Endothelial cell (in vitro differentiated cells): ENCODE measurements around the gene ERGIC1. TPM values are rescaled to one million over a fixed set of nuclear protein-coding genes. Genes with fewer than 3 reads are reported as not detected.
"Not testable (repeated sequence)": the region's sequence is repeated elsewhere in the genome, so short reads cannot be mapped to it uniquely, and the experiment has no call there.

Experiments
- DNase-seq: peaks from one replicate; pipeline ENCODE4 v3.0.0; 2021; ENCODE audit warnings: low spot score
- H3K27ac Mint-ChIP-seq: one replicate; pipeline ENCODE4 v1.8.0; 2021; ENCODE audit warnings: mixed read lengths, inconsistent platforms; ENCODE audit not compliant: unreplicated experiment
- H3K27me3 Mint-ChIP-seq: one replicate; pipeline ENCODE4 v1.8.0; 2021; ENCODE audit warnings: mild to moderate bottlenecking, moderate library complexity, mixed read lengths, inconsistent platforms; ENCODE audit not compliant: unreplicated experiment
- H3K36me3 Mint-ChIP-seq: one replicate; pipeline ENCODE4 v1.8.0; 2021; ENCODE audit warnings: mild to moderate bottlenecking, low read depth, mixed read lengths, inconsistent platforms; ENCODE audit not compliant: unreplicated experiment
- H3K4me1 Mint-ChIP-seq: one replicate; pipeline ENCODE4 v1.8.0; 2021; ENCODE audit warnings: mild to moderate bottlenecking, mixed read lengths, inconsistent platforms; ENCODE audit not compliant: unreplicated experiment
- H3K4me3 Mint-ChIP-seq: one replicate; pipeline ENCODE4 v1.8.0; 2021; ENCODE audit warnings: mild to moderate bottlenecking, mixed read lengths, inconsistent platforms; ENCODE audit not compliant: unreplicated experiment
- H3K9me3 Mint-ChIP-seq: one replicate; pipeline ENCODE4 v1.8.0; 2021; ENCODE audit warnings: mixed read lengths, inconsistent platforms; ENCODE audit not compliant: unreplicated experiment
- total RNA-seq: library from RNA; stranded (reverse); fragmentation: NEBNext Ultra II Directional; extraction: Animal tissue kit (Norgen Biotek cat#: 25700); gene quantifications from one replicate; pipeline ENCODE4 v1.2.1, GENCODE V29; 2021; ENCODE audit not compliant: unreplicated experiment
- TF ChIP-seq, protein P1 (sequence below): fragments of 200-600 bp; sonication (generic); IDR thresholded peaks from one replicate; pipeline ENCODE4 v1.5.0; 2021; ENCODE audit warnings: antibody characterized with exemption; ENCODE audit not compliant: unreplicated experiment

The ERGIC1 gene
- total RNA-seq, 1 donor from 2014 or later = 67.1 TPM

DNA sequence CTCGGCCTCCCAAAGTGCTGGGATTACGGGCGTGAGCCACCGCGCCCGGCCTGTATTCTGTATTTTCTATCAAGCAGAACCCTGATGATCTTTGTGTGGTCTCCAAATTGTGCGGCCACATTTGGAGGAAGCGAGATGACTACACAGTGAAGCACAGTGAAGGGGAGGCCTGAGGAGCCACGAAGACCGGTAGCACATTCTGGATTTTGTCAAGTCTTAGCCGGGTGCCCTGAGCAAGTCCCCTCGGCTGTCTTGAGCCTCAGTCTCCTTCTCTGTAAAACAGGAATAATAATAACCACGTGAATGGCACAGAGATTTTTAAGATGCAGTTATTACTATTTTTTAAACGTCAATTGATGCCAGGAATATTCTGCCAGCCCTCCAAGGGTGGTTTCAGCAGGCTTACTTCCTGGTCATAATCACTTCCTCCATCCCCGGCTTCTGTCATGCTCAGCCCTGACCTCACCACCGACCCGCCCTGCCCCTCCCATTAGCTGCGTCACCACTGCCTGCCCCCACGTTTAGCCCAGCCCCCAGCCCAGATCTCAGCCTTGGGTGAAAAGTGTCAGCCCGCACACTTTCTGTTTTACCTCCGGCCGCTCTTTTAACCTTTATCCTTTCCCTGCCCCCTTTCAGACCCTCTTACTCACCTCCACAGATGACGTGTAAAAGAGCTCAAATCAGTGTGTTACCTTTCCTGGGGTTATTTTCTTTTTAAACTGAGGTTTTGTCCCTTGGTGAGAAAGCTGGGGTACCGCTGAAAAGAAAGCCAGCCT is 27.0 kb upstream of the ERGIC1 start:
- peak; percentile 34 for DNase-seq
- Mint-ChIP-seq H3K4me3 (no peak overlapping the region), H3K9me3 (no peaks in the 10 kb centered on the region), H3K4me1 (peaks cover 4% of the 10 kb centered on the region), H3K36me3 (no peaks in the 10 kb centered on the region), H3K27ac (peak overlapping the region; percentile 36), H3K27me3 (peaks cover 3% of the 10 kb centered on the region)
- TF ChIP-seq, protein P1, sequence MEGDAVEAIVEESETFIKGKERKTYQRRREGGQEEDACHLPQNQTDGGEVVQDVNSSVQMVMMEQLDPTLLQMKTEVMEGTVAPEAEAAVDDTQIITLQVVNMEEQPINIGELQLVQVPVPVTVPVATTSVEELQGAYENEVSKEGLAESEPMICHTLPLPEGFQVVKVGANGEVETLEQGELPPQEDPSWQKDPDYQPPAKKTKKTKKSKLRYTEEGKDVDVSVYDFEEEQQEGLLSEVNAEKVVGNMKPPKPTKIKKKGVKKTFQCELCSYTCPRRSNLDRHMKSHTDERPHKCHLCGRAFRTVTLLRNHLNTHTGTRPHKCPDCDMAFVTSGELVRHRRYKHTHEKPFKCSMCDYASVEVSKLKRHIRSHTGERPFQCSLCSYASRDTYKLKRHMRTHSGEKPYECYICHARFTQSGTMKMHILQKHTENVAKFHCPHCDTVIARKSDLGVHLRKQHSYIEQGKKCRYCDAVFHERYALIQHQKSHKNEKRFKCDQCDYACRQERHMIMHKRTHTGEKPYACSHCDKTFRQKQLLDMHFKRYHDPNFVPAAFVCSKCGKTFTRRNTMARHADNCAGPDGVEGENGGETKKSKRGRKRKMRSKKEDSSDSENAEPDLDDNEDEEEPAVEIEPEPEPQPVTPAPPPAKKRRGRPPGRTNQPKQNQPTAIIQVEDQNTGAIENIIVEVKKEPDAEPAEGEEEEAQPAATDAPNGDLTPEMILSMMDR = no peak

- TF ChIP-seq, protein P1 = no peak
- DNase-seq = no peak
- Mint-ChIP-seq H3K4me1 (peaks cover 4% of the 10 kb centered on the region), H3K9me3 (no peaks in the 10 kb centered on the region), H3K27ac (no peak overlapping the region), H3K36me3 (no peaks in the 10 kb centered on the region), H3K27me3 (peaks cover 3% of the 10 kb centered on the region), H3K4me3 (no peak overlapping the region)
Observed at GRCh38 chr5:172807766-172808311, 26.2 kb upstream of the ERGIC1 start.

DNA sequence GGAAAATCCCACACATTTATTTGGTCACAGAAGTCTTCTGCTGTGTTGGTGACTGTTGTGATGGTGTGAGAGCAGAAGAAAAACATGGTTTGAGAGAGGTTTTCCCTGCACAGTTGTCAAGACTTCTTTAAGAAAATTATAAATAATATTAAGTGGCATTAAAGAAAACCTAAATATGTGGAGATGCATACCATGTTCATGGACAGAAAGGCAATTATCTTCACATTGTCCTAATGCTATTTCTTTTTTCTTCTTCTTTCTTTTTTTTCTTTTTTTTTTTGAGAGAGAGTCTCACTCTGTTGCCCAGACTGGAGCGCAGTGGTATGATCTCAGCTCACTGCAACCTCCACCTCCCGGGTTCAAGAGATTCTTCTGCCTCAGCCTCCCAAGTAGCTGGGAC is 24.3 kb upstream of the ERGIC1 start:
- H3K27ac Mint-ChIP-seq = no peak overlapping the region
- TF ChIP-seq, protein P1 = no peak
- H3K36me3 Mint-ChIP-seq = no peaks in the 10 kb centered on the region
- H3K4me3 Mint-ChIP-seq = no peak overlapping the region
- peaks cover 4% of the 10 kb centered on the region for H3K4me1 Mint-ChIP-seq
- no peaks in the 10 kb centered on the region for H3K9me3 Mint-ChIP-seq
- no peak for DNase-seq
- no peaks in the 10 kb centered on the region for H3K27me3 Mint-ChIP-seq

- not testable (repeated sequence) for H3K4me1 Mint-ChIP-seq, H3K27me3 Mint-ChIP-seq, H3K27ac Mint-ChIP-seq, H3K4me3 Mint-ChIP-seq, H3K36me3 Mint-ChIP-seq, DNase-seq, H3K9me3 Mint-ChIP-seq
Observed at GRCh38 chr5:172810996-172811395, 23.1 kb upstream of the ERGIC1 start.

DNA sequence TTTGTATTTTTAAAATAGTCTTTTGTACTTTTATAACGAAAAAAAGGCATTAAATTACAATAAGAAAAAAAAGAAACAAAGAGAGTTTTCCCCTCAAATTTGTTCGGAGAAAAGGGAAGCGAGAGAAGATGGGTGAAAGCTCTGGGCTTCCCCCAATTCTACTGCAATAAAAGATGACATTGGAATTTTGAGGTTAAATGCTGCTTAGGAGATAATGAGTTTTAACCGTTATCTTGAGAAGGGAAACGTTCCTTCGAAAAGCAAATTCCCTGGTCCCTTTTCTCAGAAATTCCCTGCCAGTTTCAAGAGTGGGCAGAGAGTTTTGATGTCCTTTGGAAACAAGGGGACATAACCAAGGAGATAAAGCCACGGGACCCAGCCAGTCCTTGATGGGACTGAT is 18.4 kb upstream of the ERGIC1 start:
- Mint-ChIP-seq H3K36me3 (no peaks in the 10 kb centered on the region), H3K27me3 (no peaks in the 10 kb centered on the region), H3K4me1 (peaks cover 10% of the 10 kb centered on the region), H3K9me3 (no peaks in the 10 kb centered on the region), H3K4me3 (no peak overlapping the region), H3K27ac (no peak overlapping the region)
- TF ChIP-seq, protein P1 = no peak
- DNase-seq = no peak
